CD8-positive, alpha-beta memory T cell (primary cell): ENCODE data around the gene TUBB3. TPM values are rescaled to one million over a fixed set of nuclear protein-coding genes. Genes with fewer than 3 reads are reported as not detected.
A peak's percentile ranks its signal among the peaks of the same experiment; 100 is the strongest.
"Not testable (repeated sequence)": the region's sequence is repeated elsewhere in the genome, so short reads cannot be mapped to it uniquely, and the experiment has no call there.

Experiments
- CTCF ChIA-PET: fragments of 350-600 bp; sonication (Branson Sonifier 250); formaldehyde crosslinking; loops from one replicate; lab custom pipeline; 2021; ENCODE audit warnings: antibody characterized with exemption; lab: Charles Lee
- POLR2A ChIA-PET: fragments of 350-600 bp; sonication (Branson Sonifier 250); formaldehyde crosslinking; loops from one replicate; lab custom pipeline; 2021; ENCODE audit warnings: antibody characterized with exemption; lab: Charles Lee
- DNase-seq, 5 donors: peaks; one replicate each; pipeline versions ENCODE4 v3.0.0 to v3.0.0-alpha.2; 2020 to 2022; ENCODE audit warnings: mixed read lengths in 1 of 5
- H3K27ac ChIP-seq: one replicate; pipeline ENCODE4 v1.7.0; 2013; ENCODE audit warnings: low read depth, mild to moderate bottlenecking, low read length, moderate library complexity
- H3K27me3 ChIP-seq: 2 replicates; pipeline ENCODE4 v1.7.0; 2013; ENCODE audit warnings: low read length, mild to moderate bottlenecking; ENCODE audit not compliant: insufficient read depth, poor library complexity, severe bottlenecking
- H3K36me3 ChIP-seq: 2 replicates; pipeline ENCODE4 v1.7.0; 2013; ENCODE audit warnings: mild to moderate bottlenecking, low read length, moderate library complexity; ENCODE audit not compliant: insufficient read depth
- H3K4me1 ChIP-seq: 2 replicates; pipeline ENCODE4 v1.7.0; 2013; ENCODE audit warnings: mild to moderate bottlenecking, low read length, moderate library complexity; ENCODE audit not compliant: insufficient read depth
- H3K4me3 ChIP-seq: 2 replicates; pipeline ENCODE4 v1.7.0; 2013; ENCODE audit warnings: mild to moderate bottlenecking, low read length
- H3K9me3 ChIP-seq: 2 replicates; pipeline ENCODE4 v1.7.0; 2013; ENCODE audit warnings: mild to moderate bottlenecking, low read length
- H3K27ac Mint-ChIP-seq, 8 donors: one replicate each; pipeline ENCODE4 v1.8.0; 2020 to 2021; ENCODE audit warnings: mixed read lengths in 8 of 8, mild to moderate bottlenecking in 6 of 8, inconsistent platforms in 3 of 8, moderate library complexity in 3 of 8
- H3K27me3 Mint-ChIP-seq, 2 donors: one replicate each; pipeline ENCODE4 v1.8.0; 2020 to 2021; ENCODE audit warnings: mixed read lengths in 2 of 2, mild to moderate bottlenecking in 1 of 2, moderate library complexity in 1 of 2
- H3K36me3 Mint-ChIP-seq, 3 donors: one replicate each; pipeline ENCODE4 v1.8.0; 2020 to 2021; ENCODE audit warnings: mixed read lengths in 3 of 3, inconsistent platforms in 1 of 3, mild to moderate bottlenecking in 1 of 3
- H3K4me1 Mint-ChIP-seq, 3 donors: one replicate each; pipeline ENCODE4 v1.8.0; 2020 to 2021; ENCODE audit warnings: mixed read lengths in 3 of 3, inconsistent platforms in 1 of 3, mild to moderate bottlenecking in 1 of 3
- H3K4me3 Mint-ChIP-seq, 7 donors: one replicate each; pipeline ENCODE4 v1.8.0; 2020 to 2021; ENCODE audit warnings: mixed read lengths in 7 of 7, mild to moderate bottlenecking in 6 of 7, moderate library complexity in 4 of 7, inconsistent platforms in 2 of 7
- H3K9me3 Mint-ChIP-seq, 5 donors: one replicate each; pipeline ENCODE4 v1.8.0; 2020 to 2022; ENCODE audit warnings: mixed read lengths in 5 of 5, mild to moderate bottlenecking in 3 of 5, moderate library complexity in 2 of 5, inconsistent platforms in 1 of 5
- polyA plus RNA-seq: library from polyadenylated mRNA; unstranded; fragments of 300-500 nt; fragmentation: Illumina TruSeq; gene quantifications from one replicate; pipeline ENCODE4 v1.2.3, GENCODE V29; 2021
- total RNA-seq, 2 experiments: library from RNA; stranded (reverse); gene quantifications; one replicate each; pipeline ENCODE4 v1.2.3, GENCODE V29; 2021

TUBB3 gene
- total RNA-seq, result under 1 TPM; 0.31 to 0.38 TPM
- polyA plus RNA-seq, result not detected

DNA sequence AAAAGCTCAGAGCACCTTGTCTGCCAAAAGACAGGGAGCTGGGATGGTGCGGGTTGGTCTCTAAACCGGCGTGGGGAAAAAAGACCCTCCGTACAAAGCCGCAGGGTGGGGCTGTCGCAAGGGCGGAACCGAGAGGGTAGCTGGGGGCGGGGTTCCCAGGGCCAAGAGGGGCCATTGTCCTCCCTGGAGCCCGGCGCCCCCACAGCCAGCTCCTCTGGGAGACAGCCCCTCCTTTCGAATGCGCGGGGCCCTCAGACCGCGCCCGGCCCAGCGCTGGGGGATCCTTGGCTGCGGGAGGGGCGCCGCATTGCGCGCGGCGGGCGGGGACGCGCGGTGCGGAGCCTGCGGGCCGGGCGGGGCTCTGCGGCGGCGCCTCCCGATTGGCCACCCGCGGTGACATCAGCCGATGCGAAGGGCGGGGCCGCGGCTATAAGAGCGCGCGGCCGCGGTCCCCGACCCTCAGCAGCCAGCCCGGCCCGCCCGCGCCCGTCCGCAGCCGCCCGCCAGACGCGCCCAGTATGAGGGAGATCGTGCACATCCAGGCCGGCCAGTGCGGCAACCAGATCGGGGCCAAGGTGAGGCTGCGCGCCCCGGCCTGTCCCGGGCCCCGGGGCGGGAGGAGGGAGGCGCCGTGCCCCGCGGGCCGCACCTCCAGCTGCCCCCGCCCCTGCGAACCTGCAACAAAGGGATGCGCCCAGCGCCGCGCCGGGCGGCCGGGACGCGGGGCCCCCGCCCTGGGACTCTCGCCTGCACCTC, at the start of gene TUBB3:
Gene TUBB3 (plus strand): TSS at position 459 of the 756 bp plus-strand sequence. CDS start 60 bp downstream, at position 519.
- Mint-ChIP-seq H3K27me3 (peaks cover 36 to 40% of the 10 kb centered on the region in 2 donors), H3K4me3 (peak within 1 kb of the TSS; percentile 44 to 85 (median 62)), H3K4me1 (peaks cover 23 to 59% (median 29%) of the 10 kb centered on the region in 3 donors), H3K9me3 (peaks cover 0 to 2% (median 0%) of the 10 kb centered on the region in 5 donors), H3K36me3 (no peaks in the 10 kb centered on the region), H3K27ac (peak within 1 kb of the TSS in 2 of 8 donors; percentile 14 to 50)
- peaks cover 33% of the 10 kb centered on the region for H3K27me3 ChIP-seq
- DNase-seq, result peak in 1 of 5 donors; percentile 35
- H3K36me3 ChIP-seq, result no peaks in the 10 kb centered on the region
- H3K4me1 ChIP-seq, result peaks cover 49% of the 10 kb centered on the region
- H3K27ac ChIP-seq, result peak within 1 kb of the TSS; percentile 57
- H3K4me3 ChIP-seq, result no peak within 1 kb of the TSS
- no peaks in the 10 kb centered on the region for H3K9me3 ChIP-seq
- ChIA-PET POLR2A (no interaction called here), CTCF (interaction anchor here (5.7 kb wide), 1 partner anchor 14 kb away, joined by 31 read pairs; no protein-coding TSS in a partner anchor)

DNA sequence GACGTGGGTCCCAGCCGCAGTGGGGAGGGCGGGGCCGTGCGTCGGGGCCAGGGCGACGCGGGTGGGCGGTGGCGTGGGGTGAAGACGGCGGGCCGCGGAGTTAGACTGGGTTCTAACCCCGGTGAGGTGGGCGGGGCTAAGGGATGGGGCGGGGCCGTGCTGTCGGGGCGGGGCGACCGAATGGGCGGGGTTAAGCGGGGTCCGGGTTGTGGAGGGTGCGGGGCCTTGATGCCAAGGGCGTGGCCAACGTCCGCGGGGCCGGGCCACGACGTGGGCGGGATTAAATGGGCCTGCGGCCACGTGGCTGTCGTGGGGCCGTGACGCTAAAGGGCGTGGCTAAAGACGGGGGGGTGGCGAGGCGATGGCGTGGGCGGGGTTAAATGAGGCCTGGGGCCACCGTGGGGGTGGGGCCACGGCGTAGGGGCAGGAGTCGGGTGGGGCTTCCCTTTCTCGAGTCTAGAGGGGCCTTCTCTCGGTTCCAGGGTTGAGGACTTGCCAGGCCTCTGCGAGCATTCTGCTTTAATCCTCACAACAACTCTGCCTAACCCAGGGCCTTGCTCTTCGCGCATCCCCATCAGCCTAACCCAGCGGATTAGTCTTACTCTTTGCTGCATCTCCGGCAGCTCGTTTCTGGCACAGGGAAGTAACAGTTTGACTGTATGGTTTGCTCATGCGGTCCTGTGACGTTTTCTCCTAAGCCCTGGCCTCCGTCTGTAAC, 49.0 kb upstream of the TUBB3 start:
- H3K27me3 Mint-ChIP-seq, result no peaks in the 10 kb centered on the region
- Histone ChIP-seq H3K9me3 (peaks cover 6% of the 10 kb centered on the region), H3K27ac (peak overlapping the region; percentile 98), H3K27me3 (no peaks in the 10 kb centered on the region), H3K36me3 (peaks cover 17% of the 10 kb centered on the region), H3K4me1 (peaks cover 21% of the 10 kb centered on the region), H3K4me3 (peak overlapping the region; percentile 82)
- ChIA-PET POLR2A (interaction anchor here (0.6 to 2.9 kb wide), 10 partner anchors 11 to 559 kb away, joined by 3 to 18 read pairs (median 4); no protein-coding TSS in a partner anchor), CTCF (interaction anchor here (0.9 to 4.7 kb wide), 8 partner anchors 10 to 174 kb away, joined by 3 to 25 read pairs (median 5); partner anchors contain the start of gene SPATA2L)
- H3K27ac Mint-ChIP-seq, result peak overlapping the region; percentile 98 to 100 (median 98)
- H3K4me1 Mint-ChIP-seq, result peaks cover 18 to 28% (median 21%) of the 10 kb centered on the region in 3 donors
- DNase-seq, result peak; percentile 90 to 95 (median 94)
- H3K9me3 Mint-ChIP-seq, result peaks cover 3 to 7% (median 4%) of the 10 kb centered on the region in 5 donors
- peaks cover 5 to 39% (median 7%) of the 10 kb centered on the region in 3 donors for H3K36me3 Mint-ChIP-seq
- peak overlapping the region; percentile 90 to 97 (median 93) for H3K4me3 Mint-ChIP-seq

DNA sequence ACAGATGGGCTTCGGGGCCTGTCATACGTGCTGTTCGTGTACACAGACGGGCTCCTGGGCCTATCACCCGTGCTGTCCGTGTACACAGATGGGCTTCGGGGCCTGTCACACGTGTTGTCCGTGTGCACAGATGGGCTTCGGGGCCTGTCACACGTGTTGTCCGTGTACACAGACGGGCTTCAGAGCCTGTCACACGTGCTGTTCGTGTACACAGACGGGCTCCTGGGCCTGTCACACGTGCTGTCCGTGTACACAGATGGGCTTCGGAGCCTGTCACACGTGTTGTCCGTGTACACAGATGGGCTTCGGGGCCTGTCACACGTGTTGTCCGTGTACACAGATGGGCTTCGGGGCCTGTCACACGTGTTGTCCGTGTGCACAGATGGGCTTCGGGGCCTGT, 44.0 kb upstream of the TUBB3 start:
- Histone ChIP-seq H3K4me1 (peaks cover 10% of the 10 kb centered on the region), H3K36me3 (peaks cover 48% of the 10 kb centered on the region)
- H3K27me3 Mint-ChIP-seq, POLR2A ChIA-PET, H3K9me3 ChIP-seq, H3K4me3 ChIP-seq, DNase-seq, H3K4me3 Mint-ChIP-seq, H3K9me3 Mint-ChIP-seq, H3K27ac ChIP-seq, H3K27me3 ChIP-seq, H3K27ac Mint-ChIP-seq: not testable (repeated sequence)
- peaks cover 18 to 32% (median 28%) of the 10 kb centered on the region in 3 donors for H3K4me1 Mint-ChIP-seq
- H3K36me3 Mint-ChIP-seq, result peaks cover 9 to 68% (median 11%) of the 10 kb centered on the region in 3 donors
- CTCF ChIA-PET, result interaction anchor here (1.1 kb wide), 1 partner anchor 18 kb away, joined by 3 read pairs; no protein-coding TSS in a partner anchor

GRCh38 chr16:89880477-89881367, 42.4 kb upstream of the TUBB3 start:
- H3K27ac Mint-ChIP-seq, result peak overlapping the region in 2 of 8 donors; percentile 28 to 78
- Histone ChIP-seq H3K4me1 (no peaks in the 10 kb centered on the region), H3K4me3 (no peak overlapping the region), H3K9me3 (no peaks in the 10 kb centered on the region), H3K27ac (no peak overlapping the region), H3K36me3 (peaks cover 51% of the 10 kb centered on the region), H3K27me3 (no peaks in the 10 kb centered on the region)
- DNase-seq, result no peak
- H3K36me3 Mint-ChIP-seq, result peaks cover 10 to 68% (median 11%) of the 10 kb centered on the region in 3 donors
- CTCF ChIA-PET, result interaction anchor here (1.2 to 1.4 kb wide), 2 partner anchors 20 to 30 kb away, joined by 4 read pairs; no protein-coding TSS in a partner anchor
- peaks cover 15 to 22% (median 19%) of the 10 kb centered on the region in 3 donors for H3K4me1 Mint-ChIP-seq
- H3K9me3 Mint-ChIP-seq, result no peaks in the 10 kb centered on the region
- POLR2A ChIA-PET, result no interaction called here
- H3K4me3 Mint-ChIP-seq, result no peak overlapping the region
- H3K27me3 Mint-ChIP-seq, result peaks cover 0 to 2% of the 10 kb centered on the region in 2 donors

GRCh38 chr16:89881368-89881730, 41.8 kb upstream of the TUBB3 start:
- ChIA-PET POLR2A (no interaction called here), CTCF (interaction anchor here (1.2 to 1.4 kb wide), 2 partner anchors 21 to 29 kb away, joined by 4 read pairs; no protein-coding TSS in a partner anchor)
- DNase-seq, result no peak
- peak overlapping the region in 1 of 8 donors; percentile 46 for H3K27ac Mint-ChIP-seq
- H3K4me3 Mint-ChIP-seq, result no peak overlapping the region
- H3K36me3 Mint-ChIP-seq, result peaks cover 10 to 68% (median 11%) of the 10 kb centered on the region in 3 donors
- H3K27me3 Mint-ChIP-seq, result peaks cover 0 to 2% of the 10 kb centered on the region in 2 donors
- H3K9me3 ChIP-seq, result no peaks in the 10 kb centered on the region
- no peaks in the 10 kb centered on the region for H3K27me3 ChIP-seq
- no peak overlapping the region for H3K27ac ChIP-seq
- H3K4me3 ChIP-seq, result no peak overlapping the region
- H3K9me3 Mint-ChIP-seq, result no peaks in the 10 kb centered on the region
- H3K4me1 Mint-ChIP-seq, result peaks cover 15 to 22% (median 19%) of the 10 kb centered on the region in 3 donors
- H3K4me1 ChIP-seq, result no peaks in the 10 kb centered on the region
- H3K36me3 ChIP-seq, result peaks cover 51% of the 10 kb centered on the region

GRCh38 chr16:89883346-89884040, 39.6 kb upstream of the TUBB3 start:
- no peaks in the 10 kb centered on the region for H3K27me3 ChIP-seq
- ChIA-PET POLR2A (no interaction called here), CTCF (no interaction called here)
- peaks cover 0 to 2% of the 10 kb centered on the region in 2 donors for H3K27me3 Mint-ChIP-seq
- no peak for DNase-seq
- H3K36me3 ChIP-seq, result peaks cover 58% of the 10 kb centered on the region
- H3K4me1 ChIP-seq, result no peaks in the 10 kb centered on the region
- H3K27ac Mint-ChIP-seq, result peak overlapping the region in 1 of 8 donors; percentile 78
- H3K27ac ChIP-seq, result no peak overlapping the region
- no peak overlapping the region for H3K4me3 Mint-ChIP-seq
- peaks cover 13 to 14% (median 13%) of the 10 kb centered on the region in 3 donors for H3K4me1 Mint-ChIP-seq
- H3K9me3 ChIP-seq, result no peaks in the 10 kb centered on the region
- H3K36me3 Mint-ChIP-seq, result peaks cover 16 to 77% (median 19%) of the 10 kb centered on the region in 3 donors
- H3K9me3 Mint-ChIP-seq, result no peaks in the 10 kb centered on the region
- no peak overlapping the region for H3K4me3 ChIP-seq

DNA sequence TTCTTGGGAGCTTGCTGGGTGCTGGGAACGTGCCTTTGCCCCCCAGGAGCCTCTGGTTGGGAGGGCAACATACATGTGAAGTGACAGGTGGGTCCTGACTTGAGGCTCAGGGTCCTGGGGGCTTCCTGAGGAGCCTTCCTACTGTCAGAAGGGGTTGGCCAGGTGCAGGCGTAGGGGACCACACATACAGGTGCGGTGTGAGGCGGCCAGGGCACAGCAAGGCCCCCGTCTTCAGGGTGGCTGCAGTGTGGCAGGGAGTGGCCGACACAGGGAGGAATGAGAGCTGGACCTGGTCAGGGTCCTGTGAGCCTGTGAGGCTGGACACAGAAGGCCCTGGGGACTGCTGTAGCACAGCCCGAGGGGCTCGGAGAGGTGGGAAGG, 39.1 kb upstream of the TUBB3 start:
- ChIA-PET CTCF (no interaction called here), POLR2A (no interaction called here)

More for the DNA sequence above, 39.1 kb upstream of the TUBB3 start:
- Mint-ChIP-seq H3K4me3 (no peak overlapping the region), H3K4me1 (peaks cover 13 to 14% (median 13%) of the 10 kb centered on the region in 3 donors), H3K27ac (peak overlapping the region in 1 of 8 donors; percentile 78), H3K9me3 (no peaks in the 10 kb centered on the region), H3K27me3 (peaks cover 0 to 2% of the 10 kb centered on the region in 2 donors), H3K36me3 (peaks cover 16 to 76% (median 19%) of the 10 kb centered on the region in 3 donors)
- DNase-seq, result no peak
- Histone ChIP-seq H3K27me3 (no peaks in the 10 kb centered on the region), H3K4me1 (no peaks in the 10 kb centered on the region), H3K36me3 (peaks cover 52% of the 10 kb centered on the region), H3K4me3 (no peak overlapping the region), H3K9me3 (no peaks in the 10 kb centered on the region), H3K27ac (no peak overlapping the region)
